SIG-M5 (cell line): Measurements from ENCODE around the gene MPP4.

Source experiments
- DNase-seq: peaks from one replicate; lab custom pipeline; 2025; lab: John Stamatoyannopoulos, UW

MPP4 gene

DNA sequence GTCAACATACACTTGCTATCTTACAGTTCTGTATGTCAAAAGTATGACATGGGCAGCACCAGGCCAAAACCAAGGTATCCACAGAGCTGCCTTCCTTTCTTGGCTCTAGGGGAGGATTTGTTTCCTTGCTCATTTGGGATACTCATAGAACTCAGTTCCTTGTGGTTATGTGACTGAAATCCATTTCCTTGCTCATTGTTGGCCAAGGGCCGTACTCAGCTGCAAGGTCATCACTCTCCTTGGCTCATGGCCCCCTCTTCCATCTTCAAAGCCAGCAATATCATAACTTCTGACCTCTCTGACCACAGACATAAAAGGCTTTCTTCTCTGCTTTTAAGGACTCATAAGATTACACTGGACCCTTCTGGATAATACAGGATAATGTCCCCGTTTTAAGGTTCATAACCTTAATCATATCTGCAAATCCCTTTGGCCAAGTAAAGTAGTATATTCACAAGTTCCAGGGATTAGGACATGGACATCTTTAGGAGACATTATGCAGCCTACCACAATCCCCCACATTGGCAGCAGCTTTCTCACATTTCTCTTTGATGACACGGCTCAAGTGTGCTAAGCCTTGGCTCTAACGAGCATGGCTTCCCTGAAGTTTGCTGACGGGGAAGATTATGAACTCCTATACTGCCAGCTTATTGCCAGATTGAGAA lies 76.0 kb downstream of the MPP4 start:
- no peak for DNase-seq

- no peak for DNase-seq
Measured at GRCh38 chr2:201621293-201621999, 77.0 kb downstream of the MPP4 start.

- no peak for DNase-seq
Measured at GRCh38 chr2:201618744-201619662, 79.4 kb downstream of the MPP4 start.

- no peak for DNase-seq
Measured at GRCh38 chr2:201608021-201608420, 90.4 kb downstream of the MPP4 start.

- DNase-seq = no peak
Measured at GRCh38 chr2:201607568-201607967, 90.9 kb downstream of the MPP4 start.

GRCh38 chr2:201600906-201601305 lies 97.5 kb downstream of the MPP4 start:
- DNase-seq = no peak

DNA sequence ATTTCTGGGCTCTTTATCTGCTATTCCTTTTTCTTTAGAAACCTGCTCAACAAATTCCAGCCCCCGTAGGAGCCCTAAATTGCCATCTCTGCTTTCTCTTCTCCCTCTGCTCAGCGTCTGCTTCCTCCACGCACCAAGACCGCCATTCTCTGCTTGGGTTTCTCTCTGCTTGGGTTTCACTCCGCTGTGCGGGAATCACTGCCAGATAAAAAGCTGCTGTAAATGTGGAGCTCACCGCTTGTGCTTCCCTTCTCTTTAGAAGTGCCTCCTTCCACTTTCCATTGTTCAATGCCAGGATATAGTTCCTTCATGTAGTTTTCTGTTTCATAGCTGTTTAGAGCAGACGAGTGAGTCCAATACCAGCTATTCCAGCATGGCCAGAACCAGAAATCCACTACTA lies 101.0 kb downstream of the MPP4 start:
- DNase-seq = no peak
